NK-92 (cell line): ENCODE results near the gene EIF4EBP2.

Experiments used
- DNase-seq: peaks from one replicate; lab custom pipeline; 2025; ENCODE audit not compliant: unreplicated experiment; lab: John Stamatoyannopoulos, UW

Gene EIF4EBP2

GRCh38 chr10:70432101-70432500 is 28.2 kb downstream of the EIF4EBP2 start:
- no peak for DNase-seq

GRCh38 chr10:70432561-70433263 is 28.8 kb downstream of the EIF4EBP2 start:
- no peak for DNase-seq

GRCh38 chr10:70433581-70434280 is 29.8 kb downstream of the EIF4EBP2 start:
- DNase-seq: no peak

GRCh38 chr10:70435241-70436085 is 31.5 kb downstream of the EIF4EBP2 start:
- no peak for DNase-seq

DNA sequence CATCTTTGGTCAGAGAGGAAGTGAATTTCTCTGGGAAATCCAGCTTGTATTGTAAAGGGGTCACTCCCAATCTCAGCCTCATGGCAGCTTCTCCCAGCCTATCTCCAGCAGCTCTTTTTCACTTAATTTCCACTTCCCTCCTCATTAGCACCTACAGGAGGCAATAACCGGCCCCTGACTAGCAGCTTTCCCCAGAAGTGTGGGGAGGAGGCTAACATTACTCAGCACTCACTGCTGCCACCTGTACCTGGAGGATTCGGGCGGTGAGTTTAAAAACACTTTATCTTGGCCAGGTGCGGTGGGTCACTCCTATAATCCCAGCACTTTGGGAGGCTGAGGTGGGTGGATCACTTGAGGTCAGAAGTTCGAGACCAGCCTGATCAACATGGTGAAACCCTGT is 33.8 kb downstream of the EIF4EBP2 start:
- DNase-seq: no peak

- no peak for DNase-seq
Measured at GRCh38 chr10:70440296-70441160, 36.6 kb downstream of the EIF4EBP2 start.

DNA sequence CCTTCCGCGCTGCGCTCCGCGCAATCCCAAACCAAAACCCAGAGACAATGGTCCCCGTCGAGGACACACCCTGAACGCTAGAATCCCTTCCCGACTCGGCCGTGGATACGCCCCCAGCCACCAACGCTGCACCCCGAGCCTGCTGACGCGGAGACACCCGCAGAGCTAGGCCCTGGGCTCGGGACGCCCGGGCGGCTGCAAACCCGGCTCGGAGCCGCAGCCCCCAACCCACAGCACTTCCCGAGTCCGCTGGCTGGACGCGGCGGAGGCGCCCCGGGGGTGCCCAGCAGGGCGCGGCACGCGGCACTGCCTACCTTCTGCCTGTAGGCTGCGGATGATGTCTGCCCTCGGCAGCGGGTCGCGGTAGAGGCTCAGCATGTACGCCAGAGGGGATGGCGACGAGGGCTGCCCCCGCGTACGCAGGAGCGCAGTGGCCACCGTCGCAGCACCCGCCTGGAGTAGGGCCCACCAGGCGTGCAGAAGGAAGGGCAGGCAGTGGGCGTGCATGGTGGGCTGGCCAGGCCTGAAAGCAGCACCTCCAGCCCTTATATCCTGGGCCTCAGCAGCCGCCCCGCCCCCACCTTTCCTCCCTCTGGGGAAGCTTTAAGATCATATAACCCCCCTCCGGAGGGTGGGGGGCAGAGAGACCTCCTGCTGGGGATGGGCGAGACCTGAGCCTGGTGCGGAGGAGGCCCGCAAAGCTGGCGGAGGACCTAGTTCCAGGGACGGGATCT is 37.4 kb downstream of the EIF4EBP2 start, which contains the start of gene NODAL:
NODAL (minus strand) TSS at position 521 of the 734 bp plus-strand sequence; CDS start at position 507, 14 bp downstream.
- no peak for DNase-seq

GRCh38 chr10:70441895-70442309 is 38.0 kb downstream of the EIF4EBP2 start:
- DNase-seq: no peak

- no peak for DNase-seq
Measured at GRCh38 chr10:70442332-70442988, 38.5 kb downstream of the EIF4EBP2 start.

DNA sequence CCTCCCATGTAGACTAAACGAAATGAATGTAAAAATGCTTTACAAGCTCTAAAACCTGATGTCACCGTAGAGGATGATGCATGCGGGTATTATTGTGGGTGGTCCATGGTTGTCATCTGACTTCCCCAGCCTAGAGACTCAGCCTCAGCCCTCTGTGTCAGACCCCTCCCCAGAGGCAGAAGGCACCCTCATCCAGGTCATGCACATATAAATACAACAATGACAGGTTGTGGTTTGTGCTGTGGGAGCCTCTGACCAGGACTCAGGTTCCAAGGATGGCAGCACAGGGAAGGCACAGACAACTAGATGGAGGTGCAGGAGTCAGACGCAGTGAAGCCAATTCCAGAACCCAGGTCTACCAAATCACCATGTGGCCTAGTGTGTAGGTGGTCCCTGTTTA is 40.8 kb downstream of the EIF4EBP2 start:
- DNase-seq: no peak

DNA sequence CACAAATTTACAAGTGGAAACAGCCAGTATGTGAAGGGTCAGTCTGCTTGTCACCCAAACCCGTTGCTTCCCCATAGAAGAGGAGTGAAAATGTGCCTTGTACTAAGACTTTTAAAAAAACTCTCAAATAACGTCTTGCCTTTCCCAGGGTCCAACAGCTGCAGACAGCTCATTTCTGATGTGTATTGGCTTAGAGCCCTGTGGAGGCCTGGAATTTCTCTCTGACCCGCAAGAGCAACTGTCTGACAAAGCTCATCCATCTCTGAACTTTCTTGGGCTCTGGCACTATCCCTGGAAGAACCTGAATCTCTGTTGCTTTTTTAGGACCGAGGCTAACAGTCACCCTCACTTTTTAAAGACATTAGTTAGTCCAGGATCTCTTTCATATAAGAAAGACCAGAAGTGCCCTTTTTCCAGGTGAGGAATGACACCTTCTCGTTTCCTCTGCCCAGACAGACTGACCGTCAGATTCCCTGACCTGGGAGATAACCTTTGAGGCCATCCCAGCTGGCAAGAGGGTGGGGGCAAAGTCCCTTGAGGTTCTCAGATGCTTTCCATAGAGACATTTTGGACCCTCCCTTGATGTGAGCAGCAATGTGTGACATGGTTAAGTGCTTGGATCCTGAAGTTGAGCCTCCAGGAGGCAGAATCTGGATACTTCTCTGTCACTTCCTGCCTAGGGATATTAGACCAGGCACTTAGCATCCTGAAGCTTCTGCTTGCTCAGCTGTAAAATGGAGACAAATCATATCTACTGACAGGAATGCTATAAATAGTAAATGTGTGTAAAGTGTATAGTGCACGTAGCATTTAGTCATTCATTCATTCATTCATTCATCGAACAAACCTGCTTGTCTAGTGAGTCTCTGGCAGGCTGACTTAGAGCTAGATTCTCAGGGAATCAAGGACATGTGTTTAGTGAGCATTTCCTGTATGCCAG is 42.0 kb downstream of the EIF4EBP2 start:
- no peak for DNase-seq

DNA sequence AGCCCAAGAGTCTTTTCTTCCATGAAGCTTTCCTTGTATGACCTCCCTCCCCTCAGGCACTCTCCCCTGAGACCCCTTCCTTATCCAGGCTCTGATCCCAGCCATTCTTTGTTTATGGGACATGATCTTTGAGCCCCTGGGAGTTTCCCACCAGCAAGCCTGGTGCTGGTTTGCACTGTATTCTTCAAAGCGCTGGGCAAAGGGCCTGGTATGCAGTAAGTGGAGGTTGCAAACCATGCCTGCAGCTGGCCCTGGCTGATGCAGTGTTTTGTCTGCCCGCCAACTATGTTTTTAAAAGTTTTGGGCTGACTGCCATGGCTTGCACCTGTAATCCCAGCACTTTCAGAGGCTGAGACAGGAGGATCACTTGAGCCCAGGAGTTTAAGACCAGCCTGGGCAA is 44.3 kb downstream of the EIF4EBP2 start:
- DNase-seq: no peak

- no peak for DNase-seq
Measured at GRCh38 chr10:70455213-70455630, 51.3 kb downstream of the EIF4EBP2 start.

- no peak for DNase-seq
Measured at GRCh38 chr10:70456164-70456563, 52.2 kb downstream of the EIF4EBP2 start.

- no peak for DNase-seq
Measured at GRCh38 chr10:70457759-70458305, 53.9 kb downstream of the EIF4EBP2 start.

GRCh38 chr10:70458329-70459060 is 54.5 kb downstream of the EIF4EBP2 start:
- no peak for DNase-seq

- no peak for DNase-seq
Measured at GRCh38 chr10:70459061-70459773, 55.3 kb downstream of the EIF4EBP2 start.
